ENCODE results near the gene SCAF1. TPM values are rescaled to one million over a fixed set of nuclear protein-coding genes. Genes with fewer than 3 reads are reported as not detected.

Gene SCAF1
- total and polyA plus RNA-seq, 2 of the 13 experiments (the other 11 are each of a cell fraction or from before 2014, with no cell fraction given), result 3.3 to 6.1 TPM

- FAIRE-seq, result no peak
- TF ChIP-seq RBFOX2 (IDR thresholded peaks at IDR 0.05; ENCODE audit: low read depth, low read length) (peak; percentile 39; the same call in 1 of the 2 replicates), HNRNPH1 (optimal IDR thresholded peaks at IDR 0.05; ENCODE audit: low read depth, low read length) (no peak), ZNF75D (CRISPR knock-in tag; IDR thresholded peaks at IDR 0.05; ENCODE audit: borderline replicate concordance) (no peak), AGO2 (optimal IDR thresholded peaks at IDR 0.05; ENCODE audit: low read depth, low read length) (peak; percentile 75)
- BruUV-seq (replicated peaks), result no TSS peak
- ChIA-PET POLR2A (interaction anchor here (1.0 to 1.7 kb wide), 2 partner anchors 11 kb away, joined by 3 to 7 read pairs; partner anchors contain the start of gene SCAF1), CTCF (ENCODE audit: low intra/inter-chr PET ratio, low total read pairs) (no interaction called here)
- Histone ChIP-seq H2AFZ (ENCODE audit: low read length) (no peak overlapping the region), H3K27ac (ENCODE audit: extremely low read length, insufficient read depth, low read length) (no peak overlapping the region), H3K9ac (ENCODE audit: insufficient read depth, low read depth, low read length) (no peak overlapping the region), H3K9me3 (ENCODE audit: low read length) (no peaks in the 10 kb centered on the region), H3K4me2 (ENCODE audit: low read depth, low read length) (no peak overlapping the region), H3K79me2 (ENCODE audit: insufficient read depth, low read length) (no peaks in the 10 kb centered on the region), H3K4me3 (replicated peaks in 1 of 3; ENCODE audit: insufficient read depth in 1 of 3, low read depth in 2 of 3, low read length in 3 of 3) (no peak overlapping the region), H3K27me3 (ENCODE audit: control insufficient read depth in 1 of 2, insufficient read depth in 2 of 2, low read length in 2 of 2) (no peaks in the 10 kb centered on the region), H4K20me1 (ENCODE audit: insufficient read depth, low read length) (no peaks in the 10 kb centered on the region), H3K36me3 (replicated peaks in 1 of 2; ENCODE audit: control insufficient read depth in 1 of 2, insufficient read depth in 2 of 2, low read length in 2 of 2) (peaks cover 29 to 52% of the 10 kb centered on the region in 2 experiments; a peak in 4 of 5 replicates), H3K4me1 (ENCODE audit: insufficient read depth, low read length) (peaks cover 15% of the 10 kb centered on the region)
- no peak for ATAC-seq
- DNase-seq (ENCODE audit: low spot score), result no peak
- WGBS (ENCODE audit: low lambda C conversion rate), result 98% methylated on average over 42 of the region's 58 CpGs
- intact Hi-C loops (cut with micrococcal nuclease; ENCODE audit: unreplicated experiment), result no loop called here
- in situ Hi-C loops (cut with HindIII; ENCODE audit: extremely low pct_ligation_motif_present, low pct_unique_long_range_greater_than_20kb), result no loop called here
These were observed 10.8 kb downstream of the SCAF1 start for GRCh38 chr19:49652551-49653465.

GRCh38 chr19:49653466-49653806, 11.4 kb downstream of the SCAF1 start:
- POLR2A ChIA-PET, result interaction anchor here (1.0 to 1.7 kb wide), 3 partner anchors 11 to 13 kb away, joined by 3 to 7 read pairs (median 3); partner anchors contain the start of genes RRAS and SCAF1
- H3K36me3 ChIP-seq (replicated peaks in 1 of 2; ENCODE audit: control insufficient read depth in 1 of 2, insufficient read depth in 2 of 2, low read length in 2 of 2), result peaks cover 30 to 57% of the 10 kb centered on the region in 2 experiments; a peak in 4 of 5 replicates
- FAIRE-seq, result no peak

More at GRCh38 chr19:49653466-49653806, 11.4 kb downstream of the SCAF1 start:
- H3K4me3 ChIP-seq (replicated peaks in 1 of 3; ENCODE audit: insufficient read depth in 1 of 3, low read depth in 2 of 3, low read length in 3 of 3), result no peak overlapping the region
- CTCF ChIA-PET (ENCODE audit: low intra/inter-chr PET ratio, low total read pairs), result no interaction called here
- H4K20me1 ChIP-seq (ENCODE audit: insufficient read depth, low read length), result no peaks in the 10 kb centered on the region
- no peak overlapping the region for H3K9ac ChIP-seq (ENCODE audit: insufficient read depth, low read depth, low read length)
- no peaks in the 10 kb centered on the region for H3K27me3 ChIP-seq (ENCODE audit: control insufficient read depth in 1 of 2, insufficient read depth in 2 of 2, low read length in 2 of 2)
- H3K27ac ChIP-seq (ENCODE audit: extremely low read length, insufficient read depth, low read length), result no peak overlapping the region
- no peak for ATAC-seq
- no TSS peak for BruUV-seq (replicated peaks)
- no peak for TF ChIP-seq ZNF484 (CRISPR knock-in tag; IDR thresholded peaks at IDR 0.05; ENCODE audit: borderline replicate concordance, low read depth)
- TF ChIP-seq RBFOX2 (IDR thresholded peaks at IDR 0.05; ENCODE audit: low read depth, low read length), result peak; percentile 47
- TF ChIP-seq AGO2 (optimal IDR thresholded peaks at IDR 0.05; ENCODE audit: low read depth, low read length), result peak; percentile 39
- H3K9me3 ChIP-seq (ENCODE audit: low read length), result no peaks in the 10 kb centered on the region
- peaks cover 14% of the 10 kb centered on the region; the same call in 1 of the 2 replicates for H3K4me1 ChIP-seq (ENCODE audit: insufficient read depth, low read length)
- in situ Hi-C loops (cut with HindIII; ENCODE audit: extremely low pct_ligation_motif_present, low pct_unique_long_range_greater_than_20kb), result no loop called here
- no peak for DNase-seq (ENCODE audit: low spot score)
- WGBS (ENCODE audit: low lambda C conversion rate), result 98% methylated on average over 13 of the region's 13 CpGs
- H3K4me2 ChIP-seq (ENCODE audit: low read depth, low read length), result no peak overlapping the region
- intact Hi-C loops (cut with micrococcal nuclease; ENCODE audit: unreplicated experiment), result no loop called here
- H3K79me2 ChIP-seq (ENCODE audit: insufficient read depth, low read length), result no peaks in the 10 kb centered on the region
- H2AFZ ChIP-seq (ENCODE audit: low read length), result no peak overlapping the region

All from HepG2 (cell line).